Calu3 (cell line): ENCODE measurements around the gene ATAD3C. TPM values are rescaled to one million over a fixed set of nuclear protein-coding genes. Genes with fewer than 3 reads are reported as not detected.

Experiments used
- BruUV-seq: library from RNA; stranded (reverse); fragments of 400-500 nt; replicated peaks from 2 replicates; lab custom pipeline; 2021; lab: Mats Ljungman, UMichigan
- CTCF ChIA-PET: fragments of 300-600 bp; sonication (Branson Sonifier 250); formaldehyde crosslinking; loops from one replicate; lab custom pipeline; 2022; ENCODE audit warnings: antibody characterized with exemption; lab: Charles Lee
- DNase-seq: peaks from one replicate; pipeline ENCODE4 v3.0.0; 2022
- H3K27ac Mint-ChIP-seq: one replicate; pipeline ENCODE4 v1.8.0; 2022; ENCODE audit warnings: mixed read lengths; ENCODE audit not compliant: unreplicated experiment
- H3K27me3 Mint-ChIP-seq: one replicate; pipeline ENCODE4 v1.8.0; 2022; ENCODE audit warnings: mixed read lengths; ENCODE audit not compliant: unreplicated experiment
- H3K36me3 Mint-ChIP-seq: one replicate; pipeline ENCODE4 v1.8.0; 2022; ENCODE audit warnings: mild to moderate bottlenecking, moderate library complexity, mixed read lengths; ENCODE audit not compliant: insufficient read depth, unreplicated experiment
- H3K4me1 Mint-ChIP-seq: one replicate; pipeline ENCODE4 v1.8.0; 2022; ENCODE audit warnings: mild to moderate bottlenecking, low read depth, mixed read lengths; ENCODE audit not compliant: unreplicated experiment
- H3K4me3 Mint-ChIP-seq: one replicate; pipeline ENCODE4 v1.8.0; 2022; ENCODE audit warnings: mild to moderate bottlenecking, low read depth, moderate library complexity, mixed read lengths; ENCODE audit not compliant: unreplicated experiment
- H3K9me3 Mint-ChIP-seq: one replicate; pipeline ENCODE4 v1.8.0; 2022; ENCODE audit warnings: low read depth, mixed read lengths; ENCODE audit not compliant: unreplicated experiment
- CTCF ChIP-seq: fragments of 200-600 bp; IDR thresholded peaks from one replicate; pipeline ENCODE4 v1.8.0; 2022; ENCODE audit warnings: antibody characterized with exemption; ENCODE audit not compliant: unreplicated experiment
- intact Hi-C: fragments of 100-400 bp; cut with micrococcal nuclease; formaldehyde crosslinking; loops from one replicate; pipeline ENCODE4 v1.10.0; 2022; ENCODE audit not compliant: unreplicated experiment
- total RNA-seq: library from RNA; stranded (reverse); gene quantifications from 2 replicates; pipeline ENCODE4 v1.2.3, GENCODE V29; 2022

The ATAD3C gene
- total RNA-seq, 1 experiment from 2014 or later, result 0.45 TPM

DNA sequence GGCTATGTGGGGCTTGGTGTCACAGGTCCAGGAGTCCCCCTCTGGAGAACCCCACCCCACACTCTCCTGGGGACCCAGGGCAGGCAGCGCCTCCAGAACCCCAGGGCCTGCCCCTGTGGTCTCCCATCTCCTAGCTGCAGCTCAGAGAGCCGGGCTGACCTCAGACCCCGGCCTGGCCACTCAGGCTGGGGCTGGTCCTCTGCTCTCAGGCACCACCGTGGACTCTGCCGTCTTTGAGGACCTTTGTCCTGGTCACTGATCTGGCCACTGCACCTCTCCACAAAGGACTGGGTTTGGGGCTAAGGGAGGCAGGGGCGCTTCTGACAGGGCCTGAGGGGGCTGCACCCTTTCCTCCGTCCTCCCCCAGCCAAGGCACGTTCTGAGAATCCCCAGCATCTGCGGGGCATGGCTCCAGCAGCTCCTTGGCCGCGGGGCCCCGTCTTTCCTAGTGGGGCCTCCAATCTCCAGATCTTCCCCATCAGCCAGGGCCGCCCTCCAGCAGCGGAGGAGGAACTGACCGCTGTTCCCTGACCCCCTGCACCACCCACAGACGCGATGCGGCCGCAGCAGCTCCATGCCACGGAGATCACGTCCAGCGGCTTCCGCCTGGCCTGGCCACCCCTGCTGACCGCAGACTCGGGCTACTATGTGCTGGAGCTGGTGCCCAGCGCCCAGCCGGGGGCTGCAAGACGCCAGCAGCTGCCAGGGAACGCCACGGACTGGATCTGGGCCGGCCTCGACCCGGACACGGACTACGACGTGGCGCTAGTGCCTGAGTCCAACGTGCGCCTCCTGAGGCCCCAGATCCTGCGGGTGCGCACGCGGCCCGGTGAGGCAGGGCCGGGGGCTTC, 10.7 kb upstream of the ATAD3C start:
- BruUV-seq, result no TSS peak
- CTCF ChIA-PET, result interaction anchor here (1.3 kb wide), 1 partner anchor 40 kb away, joined by 3 read pairs; the partner anchor contains the start of gene CCNL2
- intact Hi-C loops, result no loop called here

GRCh38 chr1:1439546-1440261, 9.8 kb upstream of the ATAD3C start:
- BruUV-seq, result no TSS peak
- TF ChIP-seq CTCF, result no peak
- Mint-ChIP-seq H3K36me3 (peaks cover 59% of the 10 kb centered on the region), H3K4me3 (no peak overlapping the region), H3K27ac (no peak overlapping the region), H3K9me3 (no peaks in the 10 kb centered on the region), H3K27me3 (no peaks in the 10 kb centered on the region), H3K4me1 (no peaks in the 10 kb centered on the region)
- intact Hi-C loops, result no loop called here
- CTCF ChIA-PET, result no interaction called here
- no peak for DNase-seq

More for the DNA sequence above, 10.7 kb upstream of the ATAD3C start:
- Mint-ChIP-seq H3K4me1 (no peaks in the 10 kb centered on the region), H3K36me3 (peaks cover 58% of the 10 kb centered on the region), H3K9me3 (no peaks in the 10 kb centered on the region), H3K27me3 (no peaks in the 10 kb centered on the region), H3K27ac (no peak overlapping the region), H3K4me3 (peak overlapping the region; percentile 77)
- no peak for TF ChIP-seq CTCF
- no peak for DNase-seq

GRCh38 chr1:1440262-1441001, 9.1 kb upstream of the ATAD3C start:
- Mint-ChIP-seq H3K4me3 (no peak overlapping the region), H3K4me1 (no peaks in the 10 kb centered on the region), H3K36me3 (peaks cover 52% of the 10 kb centered on the region), H3K27me3 (no peaks in the 10 kb centered on the region), H3K9me3 (no peaks in the 10 kb centered on the region), H3K27ac (no peak overlapping the region)
- intact Hi-C loops, result no loop called here
- DNase-seq, result no peak
- TSS peak; percentile 52 for BruUV-seq
- no peak for TF ChIP-seq CTCF
- CTCF ChIA-PET, result interaction anchor here (0.6 kb wide), 1 partner anchor 131 kb away, joined by 3 read pairs; no protein-coding TSS in a partner anchor
